IMR-90 (cell line): ENCODE results near the gene MAPK8IP3. TPM values are rescaled to one million over a fixed set of nuclear protein-coding genes. Genes with fewer than 3 reads are reported as not detected.

ENCODE experiments used
- ATAC-seq: fragments of 200-7000 bp; cut with Tn5 transposase; 2 replicates; pipeline ENCODE4 v1.9.1; 2020; ENCODE audit warnings: low read depth, mild to moderate bottlenecking, moderate library complexity
- BruUV-seq: library from RNA; stranded (reverse); fragments of 400-500 nt; replicated peaks from 2 replicates; lab custom pipeline; 2021; lab: Mats Ljungman, UMichigan
- CTCF ChIA-PET: fragments of 300-600 bp; formaldehyde crosslinking; extraction: SDS; loops from one replicate; lab custom pipeline; 2021; ENCODE audit warnings: antibody characterized with exemption; lab: Yijun Ruan, JAX
- POLR2A ChIA-PET: fragments of 300-600 bp; sonication (Branson Sonifier 250); formaldehyde crosslinking; loops from one replicate; lab custom pipeline; 2022; ENCODE audit warnings: antibody characterized with exemption; ENCODE audit not compliant: unreplicated experiment; lab: Charles Lee
- DNase-seq: peaks from one replicate; pipeline ENCODE4 v3.0.0; 2013
- H2AFZ ChIP-seq: replicated peaks from 2 replicates; pipeline ENCODE3; 2013; ENCODE audit warnings: low read length, mild to moderate bottlenecking; ENCODE audit not compliant: poor library complexity
- H2AK5ac ChIP-seq: 2 replicates; pipeline ENCODE4 v1.6.1; 2013; ENCODE audit warnings: low read depth, low read length, inconsistent platforms
- H2AK9ac ChIP-seq: replicated peaks from 2 replicates; pipeline ENCODE3; 2013; ENCODE audit warnings: mild to moderate bottlenecking, low read depth, low read length, moderate library complexity; ENCODE audit not compliant: poor library complexity
- H2BK120ac ChIP-seq: 2 replicates; pipeline ENCODE4 v1.6.1; 2013; ENCODE audit warnings: low read depth, low read length, inconsistent platforms
- H2BK15ac ChIP-seq: 3 replicates; pipeline ENCODE4 v1.6.1; 2013; ENCODE audit warnings: low read depth, low read length, inconsistent platforms
- H2BK20ac ChIP-seq: 2 replicates; pipeline ENCODE4 v1.6.1; 2013; ENCODE audit warnings: low read depth, mild to moderate bottlenecking, inconsistent platforms, low read length, moderate library complexity
- H2BK5ac ChIP-seq: 2 replicates; pipeline ENCODE4 v1.6.1; 2013; ENCODE audit warnings: mild to moderate bottlenecking, low read depth, low read length, inconsistent platforms; ENCODE audit not compliant: poor library complexity, severe bottlenecking
- H3K14ac ChIP-seq: replicated peaks from 2 replicates; pipeline ENCODE4 v1.6.1; 2013; ENCODE audit warnings: low read depth, low read length, inconsistent platforms
- H3K18ac ChIP-seq: 2 replicates; pipeline ENCODE4 v1.6.1; 2013; ENCODE audit warnings: low read depth, low read length, control low read depth
- H3K23ac ChIP-seq: 2 replicates; pipeline ENCODE4 v1.6.1; 2013; ENCODE audit warnings: low read depth, low read length, inconsistent platforms
- H3K27ac ChIP-seq: 2 replicates; pipeline ENCODE4 v1.5.1; 2013; ENCODE audit warnings: mild to moderate bottlenecking, control low read depth, low read length; ENCODE audit not compliant: insufficient read depth
- H3K27me3 ChIP-seq: 2 replicates; pipeline ENCODE4 v1.6.1; 2013; ENCODE audit warnings: low read length; ENCODE audit not compliant: control insufficient read depth, insufficient read depth
- H3K36me3 ChIP-seq: 2 replicates; pipeline ENCODE4 v1.6.1; 2013; ENCODE audit warnings: low read length, mixed read lengths; ENCODE audit not compliant: control insufficient read depth, insufficient read depth
- H3K4ac ChIP-seq: 2 replicates; pipeline ENCODE4 v1.6.1; 2013; ENCODE audit warnings: low read depth, low read length, inconsistent platforms
- H3K4me1 ChIP-seq: 2 replicates; pipeline ENCODE4 v1.6.1; 2013; ENCODE audit warnings: low read length, mixed read lengths; ENCODE audit not compliant: control insufficient read depth, insufficient read depth
- H3K4me2 ChIP-seq: 2 replicates; pipeline ENCODE4 v1.6.1; 2013; ENCODE audit warnings: low read depth, mild to moderate bottlenecking, control low read depth, low read length, moderate library complexity
- H3K4me3 ChIP-seq: 2 replicates; pipeline ENCODE4 v1.5.1; 2013; ENCODE audit warnings: low read depth, mild to moderate bottlenecking, control low read depth, low read length, moderate library complexity; ENCODE audit not compliant: insufficient read depth
- H3K56ac ChIP-seq: 2 replicates; pipeline ENCODE4 v1.6.1; 2013; ENCODE audit warnings: low read length, inconsistent platforms; ENCODE audit not compliant: insufficient read depth; ENCODE audit errors: extremely low read depth
- H3K79me1 ChIP-seq, 2 experiments: 2 replicates each; pipeline ENCODE4 v1.6.1; 2013; ENCODE audit warnings: low read length in 2 of 2, inconsistent platforms in 1 of 2, low read depth in 1 of 2
- H3K9ac ChIP-seq: 2 replicates; pipeline ENCODE4 v1.6.1; 2013; ENCODE audit warnings: low read depth, low read length, control low read depth
- H3K9me1 ChIP-seq: 2 replicates; pipeline ENCODE4 v1.6.1; 2013; ENCODE audit warnings: low read length, inconsistent platforms; ENCODE audit not compliant: insufficient read depth
- H3K9me3 ChIP-seq: 2 replicates; pipeline ENCODE4 v1.6.1; 2013; ENCODE audit warnings: low read length; ENCODE audit not compliant: control insufficient read depth, insufficient read depth
- H4K20me1 ChIP-seq: 2 replicates; pipeline ENCODE4 v1.6.1; 2013; ENCODE audit warnings: low read length, inconsistent platforms; ENCODE audit not compliant: insufficient read depth
- H4K5ac ChIP-seq: 2 replicates; pipeline ENCODE4 v1.6.1; 2013; ENCODE audit warnings: mild to moderate bottlenecking, low read depth, low read length, control low read depth
- H4K8ac ChIP-seq, 2 experiments: 2 replicates each; pipeline ENCODE4 v1.6.1; 2013; ENCODE audit warnings: low read depth in 2 of 2, low read length in 2 of 2, control low read depth in 1 of 2, inconsistent platforms in 1 of 2
- H4K91ac ChIP-seq: 2 replicates; pipeline ENCODE4 v1.6.1; 2013; ENCODE audit warnings: low read depth, low read length, inconsistent platforms; ENCODE audit not compliant: insufficient read depth
- BHLHE40 ChIP-seq: fragments of 150-350 bp; IDR thresholded peaks from 2 replicates; pipeline ENCODE4 v1.6.1; 2016; ENCODE audit warnings: mild to moderate bottlenecking, low read depth, low read length
- WGBS, 2 experiments: methylation state at CpG; one replicate each; pipeline versions ENCODE4 v1.1.5 to v1.1.7; 2013; ENCODE audit warnings: missing lambda C conversion rate in 2 of 2; ENCODE audit not compliant: insufficient read length in 1 of 2; ENCODE audit errors: extremely low coverage in 2 of 2; 5-methylcytosine and 5-hydroxymethylcytosine counted together
- dilution Hi-C: fragments of 300-500 bp; cut with HindIII; formaldehyde crosslinking; loops from one replicate; pipeline ENCODE4 v1.14.3; 2018; ENCODE audit warnings: low sequenced_read_pairs; ENCODE audit not compliant: unreplicated experiment
- in situ Hi-C: fragments of 300-500 bp; cut with MboI; formaldehyde crosslinking; loops from 3 replicates; pipeline ENCODE4 v1.14.3; 2019; ENCODE audit warnings: low sequenced_read_pairs, inconsistent platforms, mixed read lengths
- intact Hi-C: fragments of 100-400 bp; cut with micrococcal nuclease; formaldehyde crosslinking; loops from 2 replicates; pipeline ENCODE4 v1.10.0; 2022
- polyA plus RNA-seq, 3 experiments: library from polyadenylated mRNA; depleted of rRNA; stranded (reverse); fragments of >200 nt; gene quantifications; 2 replicates each; pipeline ENCODE4 v1.2.3, GENCODE V29; 2012; ENCODE audit warnings: low replicate concordance in 1 of 3
- total RNA-seq: library from RNA; depleted of rRNA; stranded (reverse); fragments of >200 nt; gene quantifications from 2 replicates; pipeline ENCODE4 v1.2.3, GENCODE V29; 2012

The MAPK8IP3 gene
- total and polyA plus RNA-seq, 2 of the 4 experiments (the other 2 are of a cell fraction), result 17.0 to 69.1 TPM

- no peak overlapping the region for H2AK9ac ChIP-seq
- H3K27ac ChIP-seq, result no peak overlapping the region
- H3K18ac ChIP-seq, result no peak overlapping the region
- H4K5ac ChIP-seq, result no peak overlapping the region
- BruUV-seq, result no TSS peak
- peaks cover 15 to 38% of the 10 kb centered on the region in 2 experiments for H3K79me1 ChIP-seq
- ChIA-PET POLR2A (no interaction called here), CTCF (no interaction called here)
- DNase-seq (no peak), ATAC-seq (no peak)
- 0 out of 2 replicates have a peak, but pooled peaks cover 1% of the 10 kb centered on the region for H3K9me3 ChIP-seq
- H4K91ac ChIP-seq, result no peak overlapping the region
- intact Hi-C loops, result no loop called here
- H4K20me1 ChIP-seq, result no peaks in the 10 kb centered on the region
- no peak overlapping the region for H2BK20ac ChIP-seq
- H3K4me3 ChIP-seq, result no peak overlapping the region
- H4K8ac ChIP-seq, result no peak overlapping the region
- H2BK15ac ChIP-seq, result no peak overlapping the region
- no peak overlapping the region for H2AK5ac ChIP-seq
- no peak overlapping the region for H3K14ac ChIP-seq
- no peak overlapping the region for H3K9ac ChIP-seq
- H3K27me3 ChIP-seq, result no peaks in the 10 kb centered on the region
- H3K4me1 ChIP-seq, result no peaks in the 10 kb centered on the region
- H3K9me1 ChIP-seq, result peaks cover 5% of the 10 kb centered on the region; the same call in 1 of the 2 replicates
- dilution Hi-C loops, result no loop called here
- peaks cover 24% of the 10 kb centered on the region for H3K36me3 ChIP-seq
- no peak overlapping the region for H2AFZ ChIP-seq
- H3K56ac ChIP-seq, result no peak overlapping the region
- TF ChIP-seq BHLHE40, result no peak
- no peak overlapping the region for H2BK5ac ChIP-seq
- WGBS, 2 experiments, result 89% methylated on average over 2 of the region's 3 CpGs; no CpG with 5 or more reads in 1 of the 2 experiments
- no peak overlapping the region for H2BK120ac ChIP-seq
- no peak overlapping the region for H3K4me2 ChIP-seq
- no peak overlapping the region for H3K23ac ChIP-seq
- H3K4ac ChIP-seq, result no peak overlapping the region
- in situ Hi-C loops, result no loop called here
Measured at GRCh38 chr16:1700246-1700645, 5.7 kb upstream of the MAPK8IP3 start.
